ENCODE results near the gene AHNAK2.
"Not testable (repeated sequence)": the region's sequence is repeated elsewhere in the genome, so short reads cannot be mapped to it uniquely, and the experiment has no call there.

AHNAK2 gene

DNA sequence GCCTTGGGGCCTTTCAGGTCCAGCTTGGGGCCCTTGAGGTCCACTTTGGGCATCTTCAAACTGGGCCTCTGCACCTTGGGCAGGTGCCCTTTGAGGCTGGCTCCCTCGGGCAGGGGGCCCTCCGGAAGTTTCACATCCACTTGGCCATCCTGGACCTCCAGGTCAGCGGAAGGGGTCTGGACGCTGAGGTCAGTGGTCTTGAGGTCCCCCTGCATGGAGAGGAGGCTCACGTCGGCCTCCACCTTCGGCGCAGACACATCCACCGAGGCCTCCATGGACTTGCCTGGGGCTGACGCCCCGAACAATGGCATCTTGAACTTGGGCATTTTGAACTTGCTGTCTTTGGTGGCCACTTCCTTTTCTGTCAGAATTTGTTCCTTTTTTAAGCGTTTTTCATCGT lies 25.1 kb downstream of the AHNAK2 start:
- no peak for DNase-seq (ENCODE audit: low spot score)

DNA sequence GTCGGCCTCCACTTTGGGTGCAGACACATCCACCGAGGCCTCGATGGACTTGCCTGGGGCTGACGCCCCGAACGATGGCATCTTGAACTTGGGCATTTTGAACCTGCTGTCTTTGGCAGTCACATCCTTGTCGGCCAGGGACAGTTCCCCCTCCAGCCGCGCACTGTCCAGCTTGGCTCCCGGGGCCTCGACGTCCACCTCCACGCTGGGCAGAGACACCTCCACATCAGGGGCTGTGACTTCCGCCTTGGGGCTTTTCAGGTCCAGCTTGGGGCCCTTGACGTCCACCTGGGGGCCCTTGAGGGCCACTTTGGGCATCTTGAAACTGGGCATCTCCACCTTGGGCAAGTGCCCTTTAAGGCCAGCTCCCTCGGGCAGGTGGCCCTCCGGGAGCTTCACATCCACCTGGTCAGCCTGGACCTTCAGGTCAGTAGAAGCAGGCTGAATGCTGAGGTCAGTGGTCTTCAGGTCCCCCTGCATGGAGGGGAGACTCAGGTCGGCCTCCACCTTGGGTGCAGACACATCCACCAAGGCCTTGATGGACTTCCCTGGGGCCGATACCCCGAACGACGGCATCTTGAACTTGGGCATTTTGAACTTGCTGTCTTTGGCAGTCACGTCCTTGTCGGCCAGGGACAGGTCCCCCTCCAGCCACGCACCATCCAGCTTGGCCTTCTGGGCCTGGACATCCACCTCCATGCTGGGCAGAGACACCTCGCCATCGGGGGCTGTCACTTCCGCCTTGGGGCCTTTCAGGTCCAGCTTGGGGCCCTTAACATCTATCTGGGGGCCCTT lies 26.1 kb downstream of the AHNAK2 start:
- DNase-seq (ENCODE audit: low spot score): not testable (repeated sequence)

GRCh38 chr14:104950701-104951100 lies 27.5 kb downstream of the AHNAK2 start:
- not testable (repeated sequence) for DNase-seq (ENCODE audit: low spot score)

DNA sequence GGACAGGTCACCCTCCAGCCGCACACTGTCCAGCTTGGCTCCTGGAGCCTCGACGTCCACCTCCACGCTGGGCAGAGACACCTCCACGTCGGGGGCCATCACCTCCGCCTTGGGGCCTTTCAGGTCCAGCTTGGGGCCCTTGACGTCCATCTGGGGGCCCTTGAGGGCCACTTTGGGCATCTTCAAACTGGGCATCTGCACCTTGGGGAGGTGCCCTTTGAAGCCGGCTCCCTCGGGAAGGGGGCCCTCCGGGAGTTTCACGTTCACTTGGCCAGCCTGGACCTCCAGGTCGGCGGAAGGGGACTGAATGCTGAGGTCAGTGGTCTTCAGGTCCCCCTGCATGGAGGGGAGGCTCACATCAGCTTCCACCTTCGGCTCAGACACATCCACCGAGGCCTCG lies 28.2 kb downstream of the AHNAK2 start:
- no peak for DNase-seq (ENCODE audit: low spot score)

GRCh38 chr14:104949406-104949955 lies 28.7 kb downstream of the AHNAK2 start:
- not testable (repeated sequence) for DNase-seq (ENCODE audit: low spot score)

DNA sequence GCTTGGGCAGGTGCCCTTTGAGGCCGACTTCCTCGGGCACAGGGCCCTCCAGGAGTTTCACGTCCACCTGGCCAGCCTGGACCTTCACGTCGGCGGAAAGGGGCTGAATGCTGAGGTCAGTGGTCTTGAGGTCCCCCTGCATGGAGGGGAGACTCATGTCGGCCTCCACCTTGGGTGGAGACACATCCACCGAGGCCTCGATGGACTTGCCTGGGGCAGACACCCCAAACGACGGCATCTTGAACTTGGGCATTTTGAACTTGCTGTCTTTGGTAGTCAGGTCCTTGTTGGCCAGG lies 29.5 kb downstream of the AHNAK2 start:
- DNase-seq (ENCODE audit: low spot score): no peak

GRCh38 chr14:104947881-104948735 lies 30.1 kb downstream of the AHNAK2 start:
- not testable (repeated sequence) for DNase-seq (ENCODE audit: low spot score)

DNA sequence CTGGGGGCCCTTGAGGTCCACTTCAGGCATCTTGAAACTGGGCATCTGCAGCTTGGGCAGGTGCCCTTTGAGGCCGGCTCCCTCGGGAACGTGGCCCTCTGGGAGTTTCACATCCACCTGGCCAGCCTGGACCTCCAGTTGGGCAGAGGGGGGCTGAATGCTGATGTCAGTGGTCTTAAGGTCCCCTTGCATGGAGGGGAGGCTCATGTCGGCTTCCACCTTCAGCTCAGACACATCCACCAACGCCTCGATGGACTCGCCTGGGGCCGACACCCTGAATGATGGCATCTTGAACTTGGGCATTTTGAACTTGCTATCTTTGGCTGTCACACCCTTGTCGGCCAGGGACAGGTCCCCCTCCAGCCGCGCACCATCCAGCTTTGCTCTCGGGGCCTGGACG lies 31.0 kb downstream of the AHNAK2 start:
- not testable (repeated sequence) for DNase-seq (ENCODE audit: low spot score)

GRCh38 chr14:104945986-104946965 lies 31.9 kb downstream of the AHNAK2 start:
- not testable (repeated sequence) for DNase-seq (ENCODE audit: low spot score)

GRCh38 chr14:104945266-104945665 lies 32.9 kb downstream of the AHNAK2 start:
- DNase-seq (ENCODE audit: low spot score): not testable (repeated sequence)

- not testable (repeated sequence) for DNase-seq (ENCODE audit: low spot score)
Observed at GRCh38 chr14:104944436-104945205, 33.6 kb downstream of the AHNAK2 start.

- DNase-seq (ENCODE audit: low spot score): not testable (repeated sequence)
Observed at GRCh38 chr14:104944016-104944308, 34.2 kb downstream of the AHNAK2 start.

- not testable (repeated sequence) for DNase-seq (ENCODE audit: low spot score)
Observed at GRCh38 chr14:104943216-104944015, 34.8 kb downstream of the AHNAK2 start.

DNA sequence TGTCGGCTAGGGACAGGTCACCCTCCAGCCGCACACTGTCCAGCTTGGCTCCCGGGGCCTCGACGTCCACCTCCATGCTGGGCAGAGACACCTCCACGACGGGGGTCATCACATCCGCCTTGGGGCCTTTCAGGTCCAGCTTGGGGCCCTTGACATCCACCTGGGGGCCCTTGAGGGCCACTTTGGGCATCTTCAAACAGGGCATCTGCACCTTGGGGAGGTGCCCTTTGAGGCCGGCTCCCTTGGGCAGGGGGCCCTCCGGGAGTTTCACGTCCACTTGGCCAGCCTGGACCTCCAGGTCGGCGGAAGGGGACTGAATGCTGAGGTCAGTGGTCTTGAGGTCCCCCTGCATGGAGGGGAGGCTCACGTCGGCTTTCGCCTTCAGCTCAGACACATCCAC lies 35.6 kb downstream of the AHNAK2 start:
- no peak for DNase-seq (ENCODE audit: low spot score)

- DNase-seq (ENCODE audit: low spot score): no peak
Observed at GRCh38 chr14:104941508-104942365, 36.4 kb downstream of the AHNAK2 start.

- DNase-seq (ENCODE audit: low spot score): peak; percentile 12
Observed at GRCh38 chr14:104940526-104941150, 37.5 kb downstream of the AHNAK2 start.

- no peak for DNase-seq (ENCODE audit: low spot score)
Observed at GRCh38 chr14:104939666-104940410, 38.3 kb downstream of the AHNAK2 start.

- no peak for DNase-seq (ENCODE audit: low spot score)
Observed at GRCh38 chr14:104938960-104939359, 39.2 kb downstream of the AHNAK2 start.
